ENCODE results near the gene ENOX1.

- TF ChIP-seq ZFP30 (CRISPR knock-in tag; IDR thresholded peaks at IDR 0.05), result no peak
- TF ChIP-seq OSR1 (CRISPR knock-in tag; IDR thresholded peaks at IDR 0.05), result no peak
- TF ChIP-seq, protein P1, sequence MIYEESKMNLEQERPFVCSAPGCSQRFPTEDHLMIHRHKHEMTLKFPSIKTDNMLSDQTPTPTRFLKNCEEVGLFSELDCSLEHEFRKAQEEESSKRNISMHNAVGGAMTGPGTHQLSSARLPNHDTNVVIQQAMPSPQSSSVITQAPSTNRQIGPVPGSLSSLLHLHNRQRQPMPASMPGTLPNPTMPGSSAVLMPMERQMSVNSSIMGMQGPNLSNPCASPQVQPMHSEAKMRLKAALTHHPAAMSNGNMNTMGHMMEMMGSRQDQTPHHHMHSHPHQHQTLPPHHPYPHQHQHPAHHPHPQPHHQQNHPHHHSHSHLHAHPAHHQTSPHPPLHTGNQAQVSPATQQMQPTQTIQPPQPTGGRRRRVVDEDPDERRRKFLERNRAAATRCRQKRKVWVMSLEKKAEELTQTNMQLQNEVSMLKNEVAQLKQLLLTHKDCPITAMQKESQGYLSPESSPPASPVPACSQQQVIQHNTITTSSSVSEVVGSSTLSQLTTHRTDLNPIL (CRISPR knock-in tag; IDR thresholded peaks at IDR 0.05; ENCODE audit: low read depth), result no peak
- no peak for TF ChIP-seq RARB (CRISPR knock-in tag; IDR thresholded peaks at IDR 0.05)
Observed at GRCh38 chr13:43424412-43424811, 362.4 kb downstream of the ENOX1 start.
